Adrenal gland (tissue), 5 donors: ENCODE data around the gene SNX5.

Experiments used
- POLR2A ChIP-seq, 2 donors: fragments of 450-650 bp; IDR thresholded peaks; one replicate each; pipeline ENCODE4 v1.6.1; 2017; ENCODE audit warnings: antibody characterized with exemption in 2 of 2, mild to moderate bottlenecking in 2 of 2, moderate library complexity in 1 of 2
- TF ChIP-seq, protein P1 (sequence below), 6 experiments: fragments of 450-650 bp in 4 of 6; fragments of 200-600 bp in 2 of 6; sonication (generic) in 1 of 6; IDR thresholded peaks; 1 replicate in 5 of 6; 2 replicates in 1 of 6; pipeline versions ENCODE4 v1.5.1 to v1.8.0; 2016 to 2021; ENCODE audit warnings: antibody characterized with exemption in 6 of 6, mild to moderate bottlenecking in 2 of 6, moderate library complexity in 1 of 6
- donor health status: DM: no; HTN: no; CAD: no.

- TF ChIP-seq, protein P1, sequence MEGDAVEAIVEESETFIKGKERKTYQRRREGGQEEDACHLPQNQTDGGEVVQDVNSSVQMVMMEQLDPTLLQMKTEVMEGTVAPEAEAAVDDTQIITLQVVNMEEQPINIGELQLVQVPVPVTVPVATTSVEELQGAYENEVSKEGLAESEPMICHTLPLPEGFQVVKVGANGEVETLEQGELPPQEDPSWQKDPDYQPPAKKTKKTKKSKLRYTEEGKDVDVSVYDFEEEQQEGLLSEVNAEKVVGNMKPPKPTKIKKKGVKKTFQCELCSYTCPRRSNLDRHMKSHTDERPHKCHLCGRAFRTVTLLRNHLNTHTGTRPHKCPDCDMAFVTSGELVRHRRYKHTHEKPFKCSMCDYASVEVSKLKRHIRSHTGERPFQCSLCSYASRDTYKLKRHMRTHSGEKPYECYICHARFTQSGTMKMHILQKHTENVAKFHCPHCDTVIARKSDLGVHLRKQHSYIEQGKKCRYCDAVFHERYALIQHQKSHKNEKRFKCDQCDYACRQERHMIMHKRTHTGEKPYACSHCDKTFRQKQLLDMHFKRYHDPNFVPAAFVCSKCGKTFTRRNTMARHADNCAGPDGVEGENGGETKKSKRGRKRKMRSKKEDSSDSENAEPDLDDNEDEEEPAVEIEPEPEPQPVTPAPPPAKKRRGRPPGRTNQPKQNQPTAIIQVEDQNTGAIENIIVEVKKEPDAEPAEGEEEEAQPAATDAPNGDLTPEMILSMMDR (IDR thresholded peaks at IDR 0.05): no peak
- no peak for TF ChIP-seq POLR2A (IDR thresholded peaks at IDR 0.05)
Observed at GRCh38 chr20:17951323-17951722, 17.3 kb downstream of the SNX5 start.
